ENCODE results near the gene FDCSP.

DNA sequence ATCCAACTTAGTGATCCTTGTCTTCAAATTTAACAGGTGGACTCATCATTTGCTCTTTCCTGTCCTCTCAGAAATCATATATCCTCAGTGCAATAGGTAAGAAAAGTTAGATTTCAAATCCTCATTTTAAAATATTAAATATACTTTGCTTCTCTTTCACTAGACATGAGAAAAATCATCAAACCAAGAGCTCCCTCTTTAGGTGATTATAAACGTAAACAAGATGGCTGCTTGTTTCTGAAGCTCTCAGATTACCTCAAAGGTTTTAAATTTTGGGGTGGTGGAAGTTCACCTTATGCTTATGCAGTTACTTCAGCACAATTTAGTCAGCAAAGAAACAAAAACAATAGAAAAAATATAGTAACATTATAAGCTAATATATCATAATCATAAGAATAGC lies 43.8 kb downstream of the FDCSP start:
- no peak for TF ChIP-seq EZH2 (IDR thresholded peaks at IDR 0.05; ENCODE audit: borderline replicate concordance, low read depth, low read length)
- no peak for TF ChIP-seq NCOA1 (IDR thresholded peaks at IDR 0.05; ENCODE audit: low read depth)

Measured in K562 (cell line).